Neural cell (in vitro differentiated cells): ENCODE results near the gene STAT5B.

Experiments used
- CTCF ChIP-seq: fragments of 450-650 bp; IDR thresholded peaks from 2 replicates; pipeline ENCODE4 v1.5.1; 2014; ENCODE audit warnings: antibody characterized with exemption, mild to moderate bottlenecking, moderate library complexity; ENCODE audit not compliant: poor library complexity, severe bottlenecking
- MXI1 ChIP-seq: fragments of 450-650 bp; conservative IDR thresholded peaks from 2 replicates; pipeline ENCODE4 v1.6.1; 2014; ENCODE audit warnings: antibody characterized with exemption, mild to moderate bottlenecking; ENCODE audit not compliant: poor library complexity, severe bottlenecking
- POLR2AphosphoS5 ChIP-seq: IDR thresholded peaks from 2 replicates; pipeline ENCODE4 v1.6.1; 2012
- RAD21 ChIP-seq: fragments of 450-650 bp; conservative IDR thresholded peaks from 2 replicates; pipeline ENCODE4 v1.6.1; 2014; ENCODE audit warnings: antibody characterized with exemption, mild to moderate bottlenecking, moderate library complexity
- TF ChIP-seq, protein P1 (sequence below): IDR thresholded peaks from 2 replicates; pipeline ENCODE4 v1.6.1; 2012; ENCODE audit warnings: borderline replicate concordance

GRCh38 chr17:42312035-42312284, 35.8 kb upstream of the STAT5B start:
- no peak for TF ChIP-seq RAD21
- no peak for TF ChIP-seq CTCF
- TF ChIP-seq, protein P1, sequence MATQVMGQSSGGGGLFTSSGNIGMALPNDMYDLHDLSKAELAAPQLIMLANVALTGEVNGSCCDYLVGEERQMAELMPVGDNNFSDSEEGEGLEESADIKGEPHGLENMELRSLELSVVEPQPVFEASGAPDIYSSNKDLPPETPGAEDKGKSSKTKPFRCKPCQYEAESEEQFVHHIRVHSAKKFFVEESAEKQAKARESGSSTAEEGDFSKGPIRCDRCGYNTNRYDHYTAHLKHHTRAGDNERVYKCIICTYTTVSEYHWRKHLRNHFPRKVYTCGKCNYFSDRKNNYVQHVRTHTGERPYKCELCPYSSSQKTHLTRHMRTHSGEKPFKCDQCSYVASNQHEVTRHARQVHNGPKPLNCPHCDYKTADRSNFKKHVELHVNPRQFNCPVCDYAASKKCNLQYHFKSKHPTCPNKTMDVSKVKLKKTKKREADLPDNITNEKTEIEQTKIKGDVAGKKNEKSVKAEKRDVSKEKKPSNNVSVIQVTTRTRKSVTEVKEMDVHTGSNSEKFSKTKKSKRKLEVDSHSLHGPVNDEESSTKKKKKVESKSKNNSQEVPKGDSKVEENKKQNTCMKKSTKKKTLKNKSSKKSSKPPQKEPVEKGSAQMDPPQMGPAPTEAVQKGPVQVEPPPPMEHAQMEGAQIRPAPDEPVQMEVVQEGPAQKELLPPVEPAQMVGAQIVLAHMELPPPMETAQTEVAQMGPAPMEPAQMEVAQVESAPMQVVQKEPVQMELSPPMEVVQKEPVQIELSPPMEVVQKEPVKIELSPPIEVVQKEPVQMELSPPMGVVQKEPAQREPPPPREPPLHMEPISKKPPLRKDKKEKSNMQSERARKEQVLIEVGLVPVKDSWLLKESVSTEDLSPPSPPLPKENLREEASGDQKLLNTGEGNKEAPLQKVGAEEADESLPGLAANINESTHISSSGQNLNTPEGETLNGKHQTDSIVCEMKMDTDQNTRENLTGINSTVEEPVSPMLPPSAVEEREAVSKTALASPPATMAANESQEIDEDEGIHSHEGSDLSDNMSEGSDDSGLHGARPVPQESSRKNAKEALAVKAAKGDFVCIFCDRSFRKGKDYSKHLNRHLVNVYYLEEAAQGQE: no peak
- no peak for TF ChIP-seq POLR2AphosphoS5
- no peak for TF ChIP-seq MXI1
